WTC11 (cell line): ENCODE measurements around the gene ABCA13. TPM values are rescaled to one million over a fixed set of nuclear protein-coding genes. Genes with fewer than 3 reads are reported as not detected.

ENCODE experiments used
- ATAC-seq: fragments of 200-7000 bp; cut with Tn5 transposase; 2 replicates; pipeline ENCODE4 v1.10.0; 2021; ENCODE audit warnings: mild to moderate bottlenecking, moderate library complexity
- CTCF ChIA-PET: fragments of 300-600 bp; sonication (Branson Sonifier 250); formaldehyde crosslinking; loops from one replicate; lab custom pipeline; 2021; ENCODE audit warnings: antibody characterized with exemption; lab: Charles Lee
- POLR2A ChIA-PET: fragments of 350-600 bp; sonication (Branson Sonifier 250); formaldehyde crosslinking; loops from one replicate; lab custom pipeline; 2021; ENCODE audit warnings: antibody characterized with exemption; lab: Charles Lee
- DNase-seq: peaks from one replicate; pipeline ENCODE4 v3.0.0; 2021; ENCODE audit warnings: low spot score
- H3K27ac Mint-ChIP-seq: 2 replicates; pipeline ENCODE4 v1.8.0; 2021; ENCODE audit warnings: mixed read lengths
- H3K27me3 Mint-ChIP-seq: 2 replicates; pipeline ENCODE4 v1.8.0; 2021; ENCODE audit warnings: low read depth, mild to moderate bottlenecking, moderate library complexity, mixed read lengths
- H3K36me3 Mint-ChIP-seq: 2 replicates; pipeline ENCODE4 v1.8.0; 2021; ENCODE audit warnings: mixed read lengths
- H3K4me1 Mint-ChIP-seq: 2 replicates; pipeline ENCODE4 v1.8.0; 2022; ENCODE audit warnings: mixed read lengths
- H3K4me3 Mint-ChIP-seq: 2 replicates; pipeline ENCODE4 v1.8.0; 2021; ENCODE audit warnings: mild to moderate bottlenecking, moderate library complexity, mixed read lengths
- H3K9me3 Mint-ChIP-seq: 2 replicates; pipeline ENCODE4 v1.8.0; 2021; ENCODE audit warnings: mixed read lengths
- AFF4 ChIP-seq: sonication (generic); formaldehyde crosslinking; IDR thresholded peaks from 2 replicates; pipeline ENCODE4 v1.8.1; 2023; ENCODE audit warnings: mild to moderate bottlenecking, missing genetic modification reagents, borderline replicate concordance
- AR ChIP-seq: fragments of 250-450 bp; sonication (Bioruptor Pico); IDR thresholded peaks from 2 replicates; pipeline ENCODE4 v1.9.0; 2021; ENCODE audit warnings: mild to moderate bottlenecking
- E2F1 ChIP-seq: sonication (generic); formaldehyde crosslinking; IDR thresholded peaks from 2 replicates; pipeline ENCODE4 v1.8.0; 2022; ENCODE audit warnings: mild to moderate bottlenecking, missing genetic modification reagents
- ELF4 ChIP-seq: sonication (generic); formaldehyde crosslinking; IDR thresholded peaks from 2 replicates; pipeline ENCODE4 v1.8.1; 2022; ENCODE audit warnings: low read depth, mild to moderate bottlenecking, moderate library complexity, missing genetic modification reagents
- EMX1 ChIP-seq: fragments of 250-450 bp; sonication (Bioruptor Pico); IDR thresholded peaks from 2 replicates; pipeline ENCODE4 v1.8.0; 2021; ENCODE audit warnings: mild to moderate bottlenecking
- ERG ChIP-seq: fragments of 250-450 bp; sonication (Bioruptor Pico); IDR thresholded peaks from 2 replicates; pipeline ENCODE4 v1.8.0; 2021; ENCODE audit warnings: mild to moderate bottlenecking
- ETV6 ChIP-seq: sonication (generic); formaldehyde crosslinking; IDR thresholded peaks from 2 replicates; pipeline ENCODE4 v1.8.1; 2022; ENCODE audit warnings: mild to moderate bottlenecking, missing genetic modification reagents
- GABPB1 ChIP-seq: sonication (generic); formaldehyde crosslinking; IDR thresholded peaks from 2 replicates; pipeline ENCODE4 v1.8.1; 2023; ENCODE audit warnings: mild to moderate bottlenecking, missing genetic modification reagents
- GTF2I ChIP-seq: fragments of 250-450 bp; sonication (Bioruptor Pico); conservative IDR thresholded peaks from 2 replicates; pipeline ENCODE4 v1.4.0; 2021; ENCODE audit warnings: mild to moderate bottlenecking
- HMGXB4 ChIP-seq: sonication (generic); formaldehyde crosslinking; IDR thresholded peaks from 2 replicates; pipeline ENCODE4 v1.8.1; 2023; ENCODE audit warnings: mild to moderate bottlenecking, moderate library complexity, missing genetic modification reagents
- IRF1 ChIP-seq: sonication (generic); formaldehyde crosslinking; IDR thresholded peaks from 2 replicates; pipeline ENCODE4 v1.8.0; 2023; ENCODE audit warnings: missing genetic modification reagents
- MLX ChIP-seq: sonication (generic); formaldehyde crosslinking; IDR thresholded peaks from 2 replicates; pipeline ENCODE4 v1.8.1; 2023; ENCODE audit warnings: mild to moderate bottlenecking, missing genetic modification reagents, moderate library complexity
- ZNF512 ChIP-seq: sonication (generic); formaldehyde crosslinking; IDR thresholded peaks from 2 replicates; pipeline ENCODE4 v1.8.1; 2022; ENCODE audit warnings: missing genetic modification reagents, borderline replicate concordance
- total RNA-seq: library from RNA; stranded (reverse); gene quantifications from 3 replicates; pipeline ENCODE4 v1.2.3, GENCODE V29; 2021

The ABCA13 gene
- total RNA-seq, 1 experiment from 2014 or later: 0.04 TPM

GRCh38 chr7:48179496-48180030, 8.3 kb downstream of the ABCA13 start:
- DNase-seq (no peak), ATAC-seq (no peak)
- no peak overlapping the region for H3K4me3 Mint-ChIP-seq
- POLR2A ChIA-PET: no interaction called here
- CTCF ChIA-PET: no interaction called here
- H3K9me3 Mint-ChIP-seq: no peaks in the 10 kb centered on the region
- H3K27ac Mint-ChIP-seq: no peak overlapping the region
- no peaks in the 10 kb centered on the region for H3K36me3 Mint-ChIP-seq
- no peak for TF ChIP-seq AR
- TF ChIP-seq MLX: no peak
- no peak for TF ChIP-seq AFF4 (CRISPR knock-in tag)
- no peak for TF ChIP-seq GABPB1
- no peak for TF ChIP-seq ZNF512 (CRISPR knock-in tag)
- no peak for TF ChIP-seq HMGXB4 (CRISPR knock-in tag)
- TF ChIP-seq GTF2I (CRISPR knock-in tag): no peak
- TF ChIP-seq ERG: no peak
- TF ChIP-seq, all 79 proteins: peak for 0
- H3K27me3 Mint-ChIP-seq: peaks cover 31% of the 10 kb centered on the region
- peaks cover 46% of the 10 kb centered on the region for H3K4me1 Mint-ChIP-seq

GRCh38 chr7:48180981-48181380, 9.7 kb downstream of the ABCA13 start:
- H3K4me1 Mint-ChIP-seq: peaks cover 44% of the 10 kb centered on the region
- peaks cover 24% of the 10 kb centered on the region for H3K27me3 Mint-ChIP-seq
- DNase-seq (no peak), ATAC-seq (no peak)
- no peak overlapping the region for H3K4me3 Mint-ChIP-seq
- peaks cover 7% of the 10 kb centered on the region for H3K9me3 Mint-ChIP-seq
- no peaks in the 10 kb centered on the region for H3K36me3 Mint-ChIP-seq
- no peak overlapping the region for H3K27ac Mint-ChIP-seq
- ChIA-PET CTCF (no interaction called here), POLR2A (no interaction called here)
- TF ChIP-seq EMX1 (CRISPR knock-in tag): no peak
- no peak for TF ChIP-seq E2F1 (CRISPR knock-in tag)
- TF ChIP-seq IRF1 (CRISPR knock-in tag): no peak
- TF ChIP-seq AFF4 (CRISPR knock-in tag): no peak
- TF ChIP-seq ETV6 (CRISPR knock-in tag): no peak
- no peak for TF ChIP-seq ZNF512 (CRISPR knock-in tag)
- TF ChIP-seq ELF4 (CRISPR knock-in tag): no peak
